ENCODE results near the gene PNMT. TPM values are rescaled to one million over a fixed set of nuclear protein-coding genes. Genes with fewer than 3 reads are reported as not detected.

PNMT gene, protein sequence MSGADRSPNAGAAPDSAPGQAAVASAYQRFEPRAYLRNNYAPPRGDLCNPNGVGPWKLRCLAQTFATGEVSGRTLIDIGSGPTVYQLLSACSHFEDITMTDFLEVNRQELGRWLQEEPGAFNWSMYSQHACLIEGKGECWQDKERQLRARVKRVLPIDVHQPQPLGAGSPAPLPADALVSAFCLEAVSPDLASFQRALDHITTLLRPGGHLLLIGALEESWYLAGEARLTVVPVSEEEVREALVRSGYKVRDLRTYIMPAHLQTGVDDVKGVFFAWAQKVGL
- 0.37 TPM in 1 of 2 replicates, not detected in the other for total RNA-seq

DNA sequence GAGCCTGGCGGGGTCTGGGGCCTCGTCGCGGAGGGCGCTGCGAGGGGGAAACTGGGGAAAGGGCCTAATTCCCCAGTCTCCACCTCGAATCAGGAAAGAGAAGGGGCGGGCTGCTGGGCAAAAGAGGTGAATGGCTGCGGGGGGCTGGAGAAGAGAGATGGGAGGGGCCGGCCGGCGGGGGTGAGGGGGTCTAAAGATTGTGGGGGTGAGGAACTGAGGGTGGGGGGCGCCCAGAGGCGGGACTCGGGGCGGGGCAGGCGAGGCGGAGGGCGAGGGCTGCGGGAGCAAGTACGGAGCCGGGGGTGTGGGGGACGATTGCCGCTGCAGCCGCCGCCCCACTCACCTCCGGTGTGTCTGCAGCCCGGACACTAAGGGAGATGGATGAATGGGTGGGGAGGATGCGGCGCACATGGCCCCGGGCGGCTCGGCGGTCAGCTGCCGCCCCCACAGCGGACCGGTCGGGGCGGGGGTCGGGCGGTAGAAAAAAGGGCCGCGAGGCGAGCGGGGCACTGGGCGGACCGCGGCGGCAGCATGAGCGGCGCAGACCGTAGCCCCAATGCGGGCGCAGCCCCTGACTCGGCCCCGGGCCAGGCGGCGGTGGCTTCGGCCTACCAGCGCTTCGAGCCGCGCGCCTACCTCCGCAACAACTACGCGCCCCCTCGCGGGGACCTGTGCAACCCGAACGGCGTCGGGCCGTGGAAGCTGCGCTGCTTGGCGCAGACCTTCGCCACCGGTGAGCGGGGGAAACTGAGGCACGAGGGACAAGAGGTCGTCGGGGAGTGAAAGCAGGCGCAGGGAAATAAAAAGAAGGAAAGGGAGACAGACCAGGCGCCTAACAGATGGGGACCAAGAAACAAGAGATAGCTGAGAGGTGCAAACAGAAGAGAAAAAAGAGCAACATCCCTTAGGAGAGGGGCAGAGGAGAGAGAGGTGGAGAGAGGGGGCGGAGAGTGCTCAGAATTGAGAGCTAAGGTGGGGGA is at the start of gene PNMT:
Gene PNMT (plus strand): TSS at position 509 of the 980 bp plus-strand sequence. CDS start 23 bp downstream, at position 532.

DNA sequence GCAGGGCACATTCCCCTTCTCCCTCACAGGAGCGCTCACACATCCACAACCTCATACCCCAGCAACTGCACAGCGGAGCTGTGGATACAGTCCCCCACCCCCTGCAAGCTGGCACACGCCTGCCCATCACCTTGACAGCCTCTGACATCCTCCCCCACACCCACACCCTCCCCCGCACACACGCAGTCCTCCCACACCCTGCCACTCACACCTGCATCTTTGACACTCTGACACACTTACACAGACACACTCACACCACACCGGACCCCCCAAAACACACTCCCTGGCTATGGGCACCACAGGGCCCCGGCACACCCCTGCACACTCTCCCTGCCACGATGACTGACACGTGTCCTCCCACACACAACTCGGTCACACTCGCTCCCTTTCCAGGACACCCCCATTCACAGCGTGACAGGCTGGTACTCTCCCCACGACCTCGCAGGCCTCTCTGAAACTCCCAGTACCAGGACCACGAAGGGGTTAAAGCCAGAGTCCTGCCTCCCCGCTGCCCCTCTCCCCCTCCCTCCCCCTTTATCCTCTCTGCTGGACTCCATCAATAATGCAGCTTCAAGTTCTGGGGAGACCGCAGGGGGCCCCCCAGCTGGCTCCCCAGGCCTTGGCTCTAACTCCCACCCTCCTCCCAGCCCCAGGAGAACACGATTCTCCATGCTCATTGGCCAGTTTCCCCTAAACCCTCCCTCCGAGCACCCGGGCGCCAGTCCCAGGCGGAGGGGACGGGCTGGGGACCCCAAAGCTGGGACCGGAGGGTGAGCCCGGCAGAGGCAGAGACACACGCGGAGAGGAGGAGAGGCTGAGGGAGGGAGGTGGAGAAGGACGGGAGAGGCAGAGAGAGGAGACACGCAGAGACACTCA is 41.8 kb upstream of the PNMT start, which contains the start of gene PPP1R1B:
Gene PPP1R1B (plus strand): TSS at position 782 of the 876 bp plus-strand sequence. CDS start 441 bp downstream, outside the sequence.

DNA sequence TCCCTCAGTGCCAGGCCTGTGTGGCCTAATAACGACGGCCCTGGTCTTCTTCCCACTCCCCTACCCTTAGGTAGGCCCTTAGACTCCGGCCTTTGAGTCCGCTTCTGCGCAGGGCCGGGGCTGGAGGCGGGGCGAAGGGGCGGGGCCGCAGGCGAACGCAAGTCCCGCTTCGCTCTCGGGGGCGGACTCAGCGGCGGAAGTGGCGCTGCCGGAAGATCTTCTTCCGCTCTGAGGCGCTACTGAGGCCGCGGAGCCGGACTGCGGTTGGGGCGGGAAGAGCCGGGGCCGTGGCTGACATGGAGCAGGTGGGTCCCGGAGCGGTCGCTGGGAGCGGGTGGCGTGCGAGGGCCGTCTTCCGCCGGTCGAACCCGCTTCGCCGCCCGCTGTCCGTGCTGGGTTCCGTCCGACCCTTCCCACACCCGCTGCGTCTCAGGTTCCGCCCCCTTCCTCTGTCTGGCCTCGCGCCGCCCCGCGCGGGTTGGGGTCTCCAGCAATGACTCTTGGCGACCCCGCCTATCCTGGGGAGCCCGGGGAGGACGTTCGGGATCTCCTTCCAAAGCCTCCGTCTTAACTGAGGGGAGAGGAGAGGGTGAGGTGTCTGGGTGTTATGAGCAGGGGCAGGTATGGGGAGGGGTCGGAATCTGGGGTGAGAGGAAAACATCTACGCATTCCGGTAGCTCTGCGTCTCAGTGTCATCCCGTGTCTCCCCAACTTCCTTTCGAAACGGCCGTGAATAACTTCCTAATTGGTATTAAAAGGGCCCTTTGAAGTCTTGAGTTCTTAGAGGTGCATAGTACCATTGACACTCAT is 31.1 kb upstream of the PNMT start, which contains the start of gene STARD3:
Gene STARD3 (plus strand): TSS at position 218 of the 810 bp plus-strand sequence. CDS start 16,388 bp downstream, outside the sequence.

DNA sequence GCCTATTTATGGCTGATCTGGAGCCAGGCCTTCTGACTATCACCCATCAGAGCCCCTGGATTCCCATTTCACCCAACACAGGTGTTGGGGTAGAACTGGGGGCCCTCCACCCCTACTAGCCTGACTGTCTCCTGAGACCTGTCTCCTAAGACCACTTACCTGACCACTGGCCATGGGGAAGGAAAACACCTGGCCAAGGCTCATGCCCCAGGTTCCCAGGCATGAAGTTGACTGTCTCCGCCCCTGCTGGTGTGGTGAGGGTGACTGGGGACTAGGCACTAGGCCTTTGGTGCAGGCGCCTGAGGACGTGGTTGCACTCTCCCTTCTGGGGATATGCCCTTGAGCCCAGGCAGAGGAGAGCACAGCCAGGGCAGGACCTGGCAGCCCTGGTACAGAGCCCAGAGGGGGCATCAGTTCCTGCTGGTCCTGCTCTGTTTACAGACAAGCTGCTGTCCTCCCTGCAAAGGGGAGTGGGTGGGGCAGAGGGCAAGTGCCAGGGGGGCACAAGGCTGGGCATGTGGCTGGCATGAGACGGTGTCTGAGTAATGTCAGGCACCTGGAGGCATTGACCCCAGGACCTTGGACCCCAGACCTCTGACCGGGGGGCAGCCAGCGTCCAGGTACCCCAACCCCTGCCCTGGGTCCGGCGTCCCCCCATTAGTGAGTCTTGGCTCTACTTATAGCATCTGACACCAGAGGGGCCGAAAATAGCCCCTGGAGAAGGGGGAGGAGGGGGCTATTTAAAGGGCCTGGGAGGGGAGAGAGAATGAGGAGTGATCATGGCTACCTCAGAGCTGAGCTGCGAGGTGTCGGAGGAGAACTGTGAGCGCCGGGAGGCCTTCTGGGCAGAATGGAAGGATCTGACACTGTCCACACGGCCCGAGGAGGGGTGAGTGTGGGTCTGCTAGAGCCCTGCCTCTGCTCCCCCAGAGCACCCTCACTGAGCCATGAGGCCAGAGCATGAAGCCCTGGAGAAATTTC is 3.4 kb upstream of the PNMT start, which contains the start of gene TCAP:
Gene TCAP (plus strand): TSS at position 769 of the 981 bp plus-strand sequence. CDS start 11 bp downstream, at position 780.

DNA sequence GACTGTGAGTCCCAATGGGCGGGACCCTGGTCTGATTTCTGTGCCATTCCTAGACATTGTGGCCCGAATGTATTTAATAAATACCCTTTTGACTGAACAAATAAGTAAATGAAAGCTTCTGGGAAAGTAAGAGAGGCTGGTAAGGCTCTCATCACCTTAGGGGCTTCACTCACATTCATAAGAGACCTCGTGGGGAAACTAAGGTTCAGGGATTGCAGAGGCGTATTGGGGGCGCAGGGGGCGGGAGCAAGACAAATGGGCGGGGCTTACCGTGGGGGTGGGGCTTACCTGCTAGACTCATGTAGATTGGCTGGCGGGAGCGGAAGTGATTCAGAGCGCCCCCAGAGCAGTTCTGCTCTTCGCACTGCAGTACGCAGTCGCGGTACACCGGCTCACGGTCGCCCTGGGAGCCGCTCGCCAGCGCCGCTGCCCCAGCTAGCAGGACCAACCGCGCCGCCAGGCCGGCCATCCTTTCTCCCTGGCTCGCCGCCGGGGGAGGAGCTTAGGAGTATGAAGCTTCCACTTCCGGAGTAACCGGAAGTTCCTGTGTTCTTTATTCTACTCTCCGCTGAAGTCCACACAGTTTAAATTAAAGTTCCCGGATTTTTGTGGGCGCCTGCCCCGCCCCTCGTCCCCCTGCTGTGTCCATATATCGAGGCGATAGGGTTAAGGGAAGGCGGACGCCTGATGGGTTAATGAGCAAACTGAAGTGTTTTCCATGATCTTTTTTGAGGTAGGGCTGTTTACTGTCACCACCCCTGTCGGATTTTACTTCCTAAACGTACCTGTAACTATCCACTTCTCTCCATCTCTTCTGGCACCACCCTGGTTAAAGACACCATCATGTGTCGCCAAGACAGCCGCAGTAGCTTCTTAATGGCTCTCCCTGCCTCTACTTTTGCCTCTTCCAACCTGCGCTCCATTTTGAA is 19.6 kb downstream of the PNMT start, which contains the start of gene PGAP3:
Gene PGAP3 (minus strand): TSS at position 512 of the 929 bp plus-strand sequence. CDS start 43 bp downstream, at position 469.

DNA sequence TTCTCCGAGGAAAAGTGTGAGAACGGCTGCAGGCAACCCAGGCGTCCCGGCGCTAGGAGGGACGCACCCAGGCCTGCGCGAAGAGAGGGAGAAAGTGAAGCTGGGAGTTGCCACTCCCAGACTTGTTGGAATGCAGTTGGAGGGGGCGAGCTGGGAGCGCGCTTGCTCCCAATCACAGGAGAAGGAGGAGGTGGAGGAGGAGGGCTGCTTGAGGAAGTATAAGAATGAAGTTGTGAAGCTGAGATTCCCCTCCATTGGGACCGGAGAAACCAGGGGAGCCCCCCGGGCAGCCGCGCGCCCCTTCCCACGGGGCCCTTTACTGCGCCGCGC is 31.5 kb downstream of the PNMT start, which contains the start of gene ERBB2:
Gene ERBB2 (plus strand): TSS at position 247 of the 330 bp plus-strand sequence. CDS start 175 bp downstream, outside the sequence.

Other genes starting within 250 kb of the PNMT start
- 18.7 and 30.3 TPM in 2 replicates for gene MED1, start 217.2 kb upstream of the PNMT start, total RNA-seq
- gene CDK12, start 207.0 kb upstream of the PNMT start, total RNA-seq, result 29.8 and 46.3 TPM in 2 replicates
- not detected in 2 replicates for gene NEUROD2, start 60.5 kb upstream of the PNMT start, total RNA-seq
- 0.37 TPM in 1 of 2 replicates, not detected in the other for gene PPP1R1B, start 41.5 kb upstream of the PNMT start, total RNA-seq
- 28.2 and 32.0 TPM in 2 replicates for gene STARD3, start 31.3 kb upstream of the PNMT start, total RNA-seq
- 0.39 TPM in 1 of 2 replicates, not detected in the other for gene TCAP, start 3.1 kb upstream of the PNMT start, total RNA-seq
- gene PGAP3, start 19.6 kb downstream of the PNMT start, total RNA-seq, result 5.9 and 9.9 TPM in 2 replicates
- 28.3 and 29.8 TPM in 2 replicates for gene ERBB2, start 31.6 kb downstream of the PNMT start, total RNA-seq
- gene MIEN1, start 62.1 kb downstream of the PNMT start, total RNA-seq, result 12.1 and 15.2 TPM in 2 replicates
- gene GRB7, start 69.5 kb downstream of the PNMT start, total RNA-seq, result 0.20 and 0.37 TPM in 2 replicates
- not detected in 2 replicates for gene IKZF3, start 195.9 kb downstream of the PNMT start, total RNA-seq
- gene ZPBP2, start 199.7 kb downstream of the PNMT start, total RNA-seq, result not detected in 2 replicates